GM19395 (cell line): ENCODE measurements around the gene KRTAP10-6.
"Not testable (repeated sequence)": the region's sequence is repeated elsewhere in the genome, so short reads cannot be mapped to it uniquely, and the experiment has no call there.

Experiments
- ATAC-seq: cut with Tn5 transposase; IDR thresholded peaks from one replicate; pipeline ENCODE4 v1.9.1; 2021; ENCODE audit warnings: mild to moderate bottlenecking, moderate library complexity; ENCODE audit not compliant: unreplicated experiment

Gene KRTAP10-6

GRCh38 chr21:44599264-44600029 is 7.1 kb upstream of the KRTAP10-6 start:
- no peak for ATAC-seq

GRCh38 chr21:44598061-44598460 is 5.8 kb upstream of the KRTAP10-6 start:
- no peak for ATAC-seq

GRCh38 chr21:44596068-44596725 is 3.9 kb upstream of the KRTAP10-6 start:
- no peak for ATAC-seq

GRCh38 chr21:44595524-44595923 is 3.2 kb upstream of the KRTAP10-6 start:
- no peak for ATAC-seq

GRCh38 chr21:44594406-44594916 is 2.2 kb upstream of the KRTAP10-6 start:
- ATAC-seq: no peak

- ATAC-seq: no peak
Observed at GRCh38 chr21:44593598-44594405, 1.5 kb upstream of the KRTAP10-6 start.

- not testable (repeated sequence) for ATAC-seq
Observed at GRCh38 chr21:44591801-44592130, 539 bp downstream of the KRTAP10-6 start.

- not testable (repeated sequence) for ATAC-seq
Observed at GRCh38 chr21:44590897-44591800, 1.2 kb downstream of the KRTAP10-6 start.

GRCh38 chr21:44590311-44590721 is 2.0 kb downstream of the KRTAP10-6 start:
- no peak for ATAC-seq

- no peak for ATAC-seq
Observed at GRCh38 chr21:44589586-44590305, 2.6 kb downstream of the KRTAP10-6 start.

- ATAC-seq: no peak
Observed at GRCh38 chr21:44589094-44589493, 3.2 kb downstream of the KRTAP10-6 start.

GRCh38 chr21:44585892-44586291 is 6.4 kb downstream of the KRTAP10-6 start:
- no peak for ATAC-seq

GRCh38 chr21:44583800-44584147 is 8.5 kb downstream of the KRTAP10-6 start:
- no peak for ATAC-seq

- ATAC-seq: no peak
Observed at GRCh38 chr21:44583089-44583799, 9.1 kb downstream of the KRTAP10-6 start.

GRCh38 chr21:44582055-44582454 is 10.2 kb downstream of the KRTAP10-6 start:
- ATAC-seq: no peak

GRCh38 chr21:44581158-44581557 is 11.1 kb downstream of the KRTAP10-6 start:
- ATAC-seq: no peak

GRCh38 chr21:44580231-44580821 is 12.0 kb downstream of the KRTAP10-6 start, which contains the start of gene KRTAP10-5:
KRTAP10-5 (minus strand) TSS chr21:44580604; CDS start chr21:44580578, 26 bp downstream.
- ATAC-seq: not testable (repeated sequence)

GRCh38 chr21:44579833-44580144 is 12.5 kb downstream of the KRTAP10-6 start:
- ATAC-seq: no peak
